HG02885 (cell line): ENCODE measurements around the gene BOD1L1.
"Not testable (repeated sequence)": the region's sequence is repeated elsewhere in the genome, so short reads cannot be mapped to it uniquely, and the experiment has no call there.

Experiments
- ATAC-seq: cut with Tn5 transposase; IDR thresholded peaks from one replicate; pipeline ENCODE4 v1.9.1; 2021; ENCODE audit warnings: mild to moderate bottlenecking; ENCODE audit not compliant: unreplicated experiment, poor library complexity

BOD1L1 gene

DNA sequence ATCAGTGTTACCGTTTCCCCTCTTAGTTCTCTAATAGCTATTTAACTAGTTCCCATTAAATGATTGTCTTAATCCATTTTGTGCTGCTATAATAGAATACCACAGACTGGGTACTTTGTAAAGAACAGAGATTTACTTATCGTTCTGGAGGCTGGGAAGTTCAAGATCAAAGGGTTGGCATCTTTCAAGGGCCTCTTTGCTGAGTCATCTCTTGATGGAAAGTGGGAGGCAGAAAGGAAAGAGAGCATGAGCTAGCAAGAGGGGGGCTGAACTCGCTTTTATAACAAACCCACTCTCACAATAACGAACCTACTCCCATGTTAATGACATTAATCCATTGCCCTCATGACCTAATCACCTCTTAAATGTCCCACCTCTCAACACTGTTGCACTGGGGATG is 65.9 kb downstream of the BOD1L1 start:
- no peak for ATAC-seq

- ATAC-seq = not testable (repeated sequence)
These were observed 67.4 kb downstream of the BOD1L1 start for GRCh38 chr4:13560111-13560510.

- ATAC-seq = no peak
These were observed 68.1 kb downstream of the BOD1L1 start for GRCh38 chr4:13559413-13559812.

DNA sequence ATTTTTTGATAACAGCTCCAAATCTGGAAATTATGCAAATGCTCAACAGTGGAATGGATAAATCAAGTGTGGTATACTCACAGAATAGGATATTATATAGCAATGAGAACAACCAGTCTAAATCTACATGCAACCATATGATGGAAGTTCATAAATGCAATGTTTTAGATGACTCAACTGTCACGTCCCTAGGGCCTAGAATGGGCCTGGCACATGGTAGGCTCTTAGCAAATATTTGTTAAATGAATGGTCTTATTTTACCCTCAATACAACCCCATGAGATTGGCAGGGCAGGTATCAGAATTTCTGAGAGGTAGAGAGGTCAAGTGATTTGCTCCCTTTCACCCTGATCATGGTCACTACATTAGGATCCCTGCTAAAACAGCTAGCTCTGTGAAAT is 68.6 kb downstream of the BOD1L1 start:
- ATAC-seq = no peak

- ATAC-seq = no peak
These were observed 72.2 kb downstream of the BOD1L1 start for GRCh38 chr4:13555325-13555724.

GRCh38 chr4:13553081-13553480 is 74.4 kb downstream of the BOD1L1 start:
- no peak for ATAC-seq

DNA sequence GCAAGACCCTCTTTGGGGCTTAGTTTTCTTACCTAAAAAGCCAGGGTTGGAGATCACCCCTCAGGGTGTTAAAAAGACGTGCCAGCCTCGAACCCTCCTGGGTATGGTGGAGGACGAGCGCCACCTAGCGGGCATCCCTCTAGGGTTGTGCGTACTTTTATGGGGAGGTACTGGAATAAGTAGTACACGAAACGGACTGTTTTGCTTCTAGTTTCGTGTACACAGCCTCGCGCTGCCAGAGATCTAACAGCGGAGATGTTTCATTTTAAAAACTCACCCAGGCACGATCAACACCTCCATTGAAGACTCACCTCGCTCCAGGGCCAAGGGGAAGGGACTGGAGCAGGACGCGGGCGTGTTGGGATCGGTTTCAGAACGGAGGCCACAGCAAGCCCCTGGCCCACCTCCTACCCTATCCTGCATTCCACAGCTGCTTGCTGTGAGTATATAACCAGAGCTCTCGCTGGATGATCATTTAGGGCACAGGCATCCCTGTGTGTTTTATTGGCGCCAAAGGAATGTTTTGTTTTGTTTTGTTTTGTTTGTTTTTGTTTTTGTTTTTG is 78.5 kb downstream of the BOD1L1 start:
- ATAC-seq = peak; percentile 73

DNA sequence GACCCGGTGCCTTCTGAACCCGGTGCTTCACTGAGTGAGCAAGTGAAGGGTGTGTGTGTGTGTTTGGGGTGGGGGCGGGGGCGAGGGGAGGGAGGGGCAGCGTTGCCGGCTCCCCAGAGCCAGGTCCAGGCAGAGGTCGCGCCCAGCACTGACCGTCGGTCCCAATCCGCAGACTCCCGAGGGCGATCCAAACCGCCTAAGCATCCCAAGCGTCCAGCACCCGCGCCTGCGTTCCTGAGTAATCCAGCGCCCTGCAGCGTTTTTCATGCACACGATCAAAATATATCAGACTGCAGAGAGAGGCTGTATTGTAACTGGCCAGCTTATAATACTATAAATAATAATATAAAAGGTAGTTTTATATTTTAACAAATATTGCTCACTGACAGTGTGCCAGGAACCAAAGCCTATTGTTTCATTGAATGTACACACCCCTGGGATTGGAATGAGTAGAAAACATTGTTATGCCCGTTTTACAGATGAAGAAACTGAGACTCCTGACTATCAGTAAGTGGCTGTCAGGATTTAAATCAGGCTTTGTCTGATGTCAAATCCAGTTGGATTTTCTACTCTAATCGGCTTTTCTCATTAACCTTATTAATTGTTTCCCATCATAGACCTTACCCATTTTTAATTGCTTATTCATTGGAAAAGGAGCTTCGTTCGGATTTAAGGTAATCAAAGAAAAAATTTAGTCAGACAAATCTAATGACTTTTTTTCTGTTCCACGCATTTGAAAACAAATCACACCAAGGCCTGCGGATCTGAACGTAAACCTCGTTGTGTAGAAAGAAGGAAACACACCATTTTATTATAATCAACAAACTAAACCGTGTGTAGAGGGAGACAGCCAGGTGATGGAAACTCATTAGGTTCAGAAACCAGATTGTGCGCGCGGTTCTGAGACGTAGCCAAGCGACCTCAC is 79.2 kb downstream of the BOD1L1 start:
- no peak for ATAC-seq

- no peak for ATAC-seq
These were observed 80.0 kb downstream of the BOD1L1 start for GRCh38 chr4:13547485-13548041.

- no peak for ATAC-seq
These were observed 80.5 kb downstream of the BOD1L1 start for GRCh38 chr4:13546941-13547484.

DNA sequence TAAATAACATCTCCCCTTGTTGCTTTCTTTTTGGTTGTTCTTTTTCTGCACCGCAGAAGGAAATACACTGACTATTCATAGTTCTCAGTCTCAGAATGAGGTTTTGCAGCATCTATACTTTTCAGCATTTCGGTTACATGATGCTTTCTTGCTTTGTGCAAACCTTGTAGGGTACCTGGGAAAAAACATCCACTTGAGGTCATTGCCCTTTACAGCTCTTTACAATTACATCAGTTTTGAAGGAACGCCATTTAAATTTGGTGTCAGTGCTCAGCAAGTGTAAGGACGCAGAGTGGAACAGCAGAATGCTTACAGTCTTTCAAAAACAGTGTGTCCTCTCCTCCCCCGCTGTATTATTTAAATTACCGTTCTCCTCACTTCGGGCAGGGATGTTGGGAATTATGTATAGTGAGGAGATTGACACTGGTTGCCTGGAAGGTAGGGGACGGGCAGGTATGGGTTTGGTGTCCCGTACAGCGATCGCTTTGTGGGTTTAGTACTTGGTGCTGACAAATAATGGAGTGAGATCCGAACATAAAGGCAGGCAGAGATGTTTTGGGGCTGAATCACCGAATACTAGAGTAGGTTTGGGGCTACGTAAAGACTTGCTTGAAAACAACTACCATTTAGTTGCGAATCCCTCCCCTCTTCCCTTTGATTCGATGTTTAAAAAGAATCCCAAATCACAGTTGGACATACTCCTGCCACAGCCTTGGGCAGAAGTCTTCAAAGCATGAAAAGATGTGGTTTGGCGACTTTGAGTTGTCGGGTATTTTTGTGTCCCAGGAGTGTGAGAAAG is 81.2 kb downstream of the BOD1L1 start:
- ATAC-seq = no peak

DNA sequence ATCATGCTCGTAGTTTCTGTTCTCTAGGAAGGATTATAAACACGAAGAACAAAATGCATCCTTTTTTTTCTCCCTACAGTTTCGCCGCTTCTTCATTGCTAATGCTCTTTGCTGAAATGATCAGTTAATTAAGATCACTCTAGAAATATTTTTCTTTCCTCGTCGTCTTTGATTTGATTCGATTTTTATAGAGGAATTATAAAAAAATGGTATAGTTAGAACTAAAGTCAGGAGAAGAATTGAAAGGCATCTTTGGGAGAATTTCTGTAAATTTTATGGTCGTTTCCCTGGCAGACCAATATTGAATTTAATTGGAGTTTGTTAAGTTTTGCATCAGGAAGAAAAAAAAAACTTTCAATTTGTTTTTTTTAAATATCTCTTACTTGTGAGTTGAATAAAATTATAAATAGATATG is 82.1 kb downstream of the BOD1L1 start:
- ATAC-seq = no peak

GRCh38 chr4:13544606-13545393 is 82.7 kb downstream of the BOD1L1 start:
- ATAC-seq = peak; percentile 71

DNA sequence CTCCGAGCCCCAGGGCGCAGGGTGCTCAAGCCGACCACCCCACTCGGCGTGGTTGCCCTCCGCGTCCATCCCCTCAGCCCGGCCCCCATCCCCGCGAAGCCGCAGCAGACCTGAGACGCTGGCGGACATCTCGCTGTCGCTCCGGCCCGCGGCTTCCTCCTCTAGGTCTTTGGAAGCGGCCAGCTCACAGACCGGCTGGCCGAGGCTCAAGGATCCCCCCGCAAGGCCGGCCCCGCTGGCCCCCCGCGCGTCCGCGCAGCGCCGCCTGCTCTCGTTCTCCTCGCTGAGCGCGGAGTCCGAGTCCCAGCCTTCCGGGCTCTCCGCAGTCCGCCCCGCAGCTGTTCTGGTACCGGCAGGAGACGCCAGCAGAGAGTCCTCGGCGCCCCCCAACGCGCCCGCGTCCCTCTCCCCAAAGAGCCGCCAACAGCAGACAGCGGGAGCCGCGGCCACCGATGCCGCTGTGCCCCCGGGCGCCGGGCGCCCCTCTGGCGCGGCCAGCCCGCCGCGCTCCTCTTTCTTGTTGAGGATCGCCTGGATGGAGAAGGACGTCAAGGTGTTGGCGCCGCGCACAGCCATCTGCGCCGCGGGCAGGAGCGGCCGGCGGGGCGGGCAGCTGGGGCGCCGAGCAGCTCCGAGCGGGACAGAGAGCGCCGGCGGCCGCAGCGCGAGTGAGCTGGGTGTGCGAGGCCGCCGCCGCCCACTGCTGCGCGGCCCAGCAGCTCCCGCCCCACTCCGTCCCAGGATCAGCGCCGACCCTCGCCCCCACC is 83.5 kb downstream of the BOD1L1 start, which contains the start of gene NKX3-2:
Gene NKX3-2 (minus strand): TSS at position 670 of the 767 bp plus-strand sequence. CDS start 94 bp downstream, at position 576.
- ATAC-seq = no peak

- no peak for ATAC-seq
These were observed 84.3 kb downstream of the BOD1L1 start for GRCh38 chr4:13543032-13543838.

DNA sequence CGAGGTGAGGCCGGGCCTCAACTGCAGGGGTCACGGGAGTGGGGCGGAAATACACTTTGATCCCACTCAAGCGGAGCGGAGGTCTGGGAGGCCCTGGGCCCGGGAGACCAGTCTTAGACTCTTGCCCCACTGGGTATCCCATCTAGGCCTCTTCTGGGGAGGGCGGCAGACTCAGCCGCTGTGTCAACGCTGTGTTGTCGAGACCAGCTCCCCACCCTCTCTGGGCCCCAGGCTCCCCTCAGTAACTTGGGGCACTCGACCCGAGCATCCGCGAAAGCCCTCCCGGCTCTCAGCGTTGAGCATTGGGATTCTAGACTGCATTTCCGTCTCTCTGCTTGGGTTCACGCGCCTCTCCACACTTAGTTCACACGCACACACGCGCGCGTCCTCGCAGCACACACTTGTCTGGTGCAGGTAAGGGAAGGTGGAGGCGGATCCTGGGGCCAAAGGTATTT is 84.9 kb downstream of the BOD1L1 start:
- no peak for ATAC-seq

DNA sequence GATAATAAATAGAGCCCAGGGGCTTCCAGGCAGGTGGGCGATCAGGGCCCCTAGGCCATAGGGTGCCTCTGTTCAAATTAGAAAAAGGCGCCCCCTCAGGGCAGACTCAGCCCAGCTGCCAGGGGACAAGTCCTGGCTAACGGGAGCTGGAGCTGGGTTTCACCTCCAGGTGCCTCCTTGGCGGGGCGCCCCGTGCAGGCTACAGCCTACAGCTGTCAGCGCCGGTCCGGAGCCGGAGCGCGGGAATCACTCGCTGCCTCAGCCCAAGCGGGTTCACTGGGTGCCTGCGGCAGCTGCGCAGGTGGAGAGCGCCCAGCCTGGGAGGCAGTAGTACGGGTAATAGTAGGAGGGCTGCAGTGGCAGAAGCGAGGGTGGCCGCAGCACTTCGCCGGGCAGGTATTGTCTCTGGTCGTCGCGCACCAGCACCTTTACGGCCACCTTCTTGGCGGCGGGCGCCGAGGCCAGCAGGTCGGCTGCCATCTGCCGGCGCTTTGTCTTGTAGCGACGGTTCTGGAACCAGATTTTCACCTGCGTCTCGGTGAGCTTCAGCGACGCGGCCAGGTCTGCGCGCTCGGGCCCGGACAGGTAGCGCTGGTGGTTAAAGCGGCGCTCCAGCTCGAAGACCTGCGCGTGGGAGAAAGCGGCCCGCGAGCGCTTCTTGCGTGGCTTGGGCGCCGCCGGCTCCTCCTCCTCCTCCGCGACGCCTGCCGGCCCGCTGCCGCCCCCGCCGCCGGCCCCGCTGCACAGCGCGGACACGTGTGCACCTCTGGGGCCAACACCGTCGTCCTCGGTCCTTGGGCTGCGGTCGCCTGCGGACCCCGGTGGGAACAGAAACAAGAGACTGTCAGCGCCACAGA is 85.6 kb downstream of the BOD1L1 start:
- peak; percentile 42 for ATAC-seq
